GM12892 (cell line): ENCODE data around the gene SDK2.

Experiments
- DNase-seq: peaks from one replicate; pipeline ENCODE4 v3.0.0; 2011; ENCODE audit not compliant: insufficient read length
- FAIRE-seq: peaks from 2 replicates; lab custom pipeline; 2011; peaks lifted over from hg19 to GRCh38; lab: Jason Lieb, UNC
- POLR2A ChIP-seq: IDR thresholded peaks from 2 replicates; pipeline ENCODE4 v1.6.1; 2011; ENCODE audit warnings: low read depth, low read length, control low read depth
- POLR2AphosphoS5 ChIP-seq: IDR thresholded peaks from 2 replicates; pipeline ENCODE4 v1.6.1; 2011; ENCODE audit warnings: low read depth, low read length, control low read depth
- TAF1 ChIP-seq: IDR thresholded peaks from 2 replicates; pipeline ENCODE4 v1.6.1; 2011; ENCODE audit warnings: low read depth, mild to moderate bottlenecking, control low read depth, low read length, borderline replicate concordance

The SDK2 gene

DNA sequence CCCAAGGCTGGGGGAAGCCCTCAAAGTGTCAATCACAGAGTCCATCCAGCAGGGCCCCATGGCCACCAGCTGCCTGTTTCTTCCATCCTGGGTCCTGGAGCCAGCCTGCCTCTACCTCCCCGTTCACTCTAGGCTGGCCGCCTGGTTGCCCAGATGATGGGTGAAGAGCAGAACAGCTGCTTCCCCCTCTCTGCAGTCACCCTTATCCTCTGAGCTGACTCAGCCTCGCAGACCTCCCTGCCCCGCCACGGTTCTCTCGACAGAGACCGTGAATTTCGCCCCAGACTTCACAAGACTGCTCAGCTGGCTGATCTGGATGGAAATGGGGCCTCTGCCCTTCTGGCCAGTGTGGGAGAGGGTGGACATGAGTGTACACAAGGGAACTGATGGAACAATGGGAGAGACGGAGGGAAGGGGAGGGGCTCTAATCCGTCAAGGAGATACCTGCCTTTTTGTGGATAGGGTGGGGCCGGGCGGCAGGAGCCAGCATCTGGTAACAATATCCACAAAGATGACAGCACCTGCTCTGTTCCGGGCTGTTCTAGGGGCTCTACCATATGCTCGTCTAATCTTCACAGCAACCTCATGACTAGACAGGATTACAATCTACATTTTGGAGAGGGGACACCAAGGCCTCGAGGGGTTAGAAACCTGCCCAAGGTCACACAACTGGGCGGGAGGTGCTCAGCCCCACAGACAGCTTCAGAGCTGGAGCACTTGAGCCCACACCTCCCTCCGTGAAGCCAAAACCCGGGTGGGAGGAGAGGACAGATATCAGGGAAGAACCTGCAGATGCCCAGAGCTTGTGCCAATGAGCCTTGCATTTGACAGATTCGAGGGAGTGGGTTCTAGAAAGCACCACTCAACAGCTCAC is 136.0 kb downstream of the SDK2 start:
- no peak for FAIRE-seq
- no peak for DNase-seq
- TF ChIP-seq POLR2A: no peak
- TF ChIP-seq POLR2AphosphoS5: no peak
- TF ChIP-seq TAF1: no peak

DNA sequence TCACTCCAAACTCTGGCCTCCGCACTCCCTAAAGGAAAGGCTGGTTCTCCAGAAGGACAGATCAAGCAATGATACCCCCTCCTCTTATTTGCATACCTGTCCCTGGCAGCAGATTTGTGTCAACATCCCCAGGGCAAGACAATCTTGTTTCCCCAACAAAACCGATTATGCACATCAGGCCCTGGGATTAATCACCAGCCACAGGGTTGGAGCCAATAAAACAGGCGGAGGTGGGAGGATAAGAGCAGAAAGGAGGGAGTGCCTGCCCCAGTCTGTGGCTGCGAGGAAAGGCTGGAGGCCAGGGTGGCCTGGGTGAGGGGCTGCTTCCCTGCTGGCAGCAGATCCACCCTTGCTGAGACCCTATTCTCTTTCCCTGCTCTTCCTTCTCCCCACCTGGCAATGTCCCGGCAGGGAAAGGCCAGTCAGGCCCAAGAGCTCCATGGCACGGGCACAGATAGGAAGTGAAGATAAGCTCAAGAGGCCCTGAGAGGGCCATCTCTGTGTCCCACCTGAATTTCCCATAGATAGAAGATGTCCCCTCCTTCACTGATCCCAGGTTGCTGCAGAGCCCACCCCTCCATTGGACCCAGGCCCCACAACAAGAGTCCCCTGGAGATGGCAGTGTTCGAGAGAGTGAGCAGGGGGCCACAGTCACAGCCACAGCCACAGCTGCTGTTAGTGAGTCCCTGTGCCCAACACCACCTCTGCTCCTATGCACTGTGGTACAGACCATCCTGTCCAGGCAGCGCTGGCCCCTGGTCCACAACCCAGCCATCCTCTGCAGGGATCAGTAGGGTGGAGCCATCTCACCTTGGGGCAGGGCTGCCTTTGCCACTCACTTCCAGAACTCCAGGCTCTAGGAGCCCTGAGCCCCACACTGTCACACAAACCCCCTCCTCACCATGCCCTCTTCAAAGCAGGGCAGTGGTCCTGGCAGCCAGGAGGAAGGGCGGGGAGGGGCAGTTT is 137.5 kb downstream of the SDK2 start:
- no peak for FAIRE-seq
- no peak for DNase-seq

DNA sequence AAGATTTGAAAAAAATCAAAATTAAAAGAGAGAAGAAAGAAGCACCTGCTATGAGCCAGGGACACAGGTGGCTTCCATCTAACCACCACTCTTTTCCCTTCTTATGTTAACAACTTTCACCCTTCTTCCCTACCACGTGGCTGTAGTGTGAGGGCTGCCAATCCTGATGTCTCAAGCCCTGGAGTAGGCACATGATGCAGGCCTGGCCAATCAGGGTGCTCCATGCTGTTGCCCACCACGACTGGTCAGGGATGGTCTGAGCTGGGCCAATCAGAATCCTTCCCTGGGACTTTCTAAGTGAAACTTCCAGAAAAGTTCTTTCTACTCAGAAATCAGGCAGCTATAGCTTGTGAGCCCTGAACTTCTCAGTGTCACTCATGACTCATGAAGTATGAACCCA is 140.7 kb downstream of the SDK2 start:
- FAIRE-seq (no peak), DNase-seq (no peak)
- TF ChIP-seq POLR2AphosphoS5 (no peak), TAF1 (no peak), POLR2A (no peak)

More for the DNA sequence above, 137.5 kb downstream of the SDK2 start:
- no peak for TF ChIP-seq POLR2A
- TF ChIP-seq TAF1: no peak
- no peak for TF ChIP-seq POLR2AphosphoS5

DNA sequence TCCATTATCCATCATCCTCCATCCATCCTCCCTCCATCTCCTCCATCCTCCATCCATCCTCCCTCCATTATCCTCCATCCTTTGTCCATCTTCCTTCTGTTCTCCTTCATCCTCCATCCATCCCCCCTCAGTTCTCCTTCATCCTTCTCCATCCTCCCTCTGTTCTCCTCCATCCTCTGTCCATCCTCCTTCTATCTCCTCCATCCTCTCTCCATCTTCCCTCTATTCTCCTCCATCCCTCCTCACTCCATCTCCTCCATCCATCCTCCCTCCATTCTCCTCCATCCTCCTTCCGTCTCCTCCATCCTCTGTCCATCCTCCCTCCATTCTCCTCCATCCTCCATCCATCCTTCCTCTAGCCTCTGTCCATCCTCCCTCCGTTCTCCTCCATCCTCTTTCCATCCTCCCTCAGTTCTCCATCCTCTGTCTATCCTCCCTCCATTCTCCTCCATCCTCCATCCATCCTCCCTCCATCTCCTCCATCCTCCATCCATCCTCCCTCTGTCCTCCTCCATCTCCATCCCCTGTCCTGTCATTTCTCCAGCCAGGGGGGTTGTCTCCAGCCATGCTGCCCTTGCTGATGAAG is 143.7 kb downstream of the SDK2 start:
- TF ChIP-seq TAF1 (no peak), POLR2AphosphoS5 (no peak), POLR2A (no peak)
- FAIRE-seq (no peak), DNase-seq (no peak)

DNA sequence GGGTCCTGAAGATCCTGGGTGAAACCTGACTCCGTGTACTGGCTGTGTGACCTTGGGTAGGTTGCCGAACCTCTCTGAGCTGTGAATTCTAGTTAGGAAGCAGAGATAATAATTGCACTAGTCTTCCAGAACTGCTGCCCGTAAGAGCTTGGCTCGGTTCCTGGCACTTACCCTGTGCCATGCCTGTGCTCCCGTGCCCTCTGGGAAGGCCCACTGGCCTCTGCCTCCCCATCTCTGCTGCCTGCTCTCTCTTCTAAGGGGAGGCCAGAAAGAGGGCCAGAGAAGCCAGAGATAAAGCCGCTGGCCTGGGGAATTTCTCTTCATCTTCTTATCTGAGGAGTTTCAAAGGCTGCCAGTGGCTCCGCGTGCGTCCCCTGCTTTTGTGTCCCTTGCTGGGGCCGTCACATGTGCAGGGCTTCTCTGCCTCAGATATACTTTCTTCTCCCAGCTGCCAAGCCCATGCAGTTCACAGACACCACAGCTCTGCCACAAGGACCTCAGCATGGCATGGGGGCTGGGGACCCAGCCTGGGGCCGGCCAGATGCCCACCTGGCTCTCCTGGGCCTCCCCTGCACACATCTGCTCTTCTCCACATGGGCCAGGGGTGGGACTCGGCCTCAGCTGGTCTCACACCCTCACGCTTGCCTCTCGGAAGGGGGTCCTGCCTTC is 145.2 kb downstream of the SDK2 start:
- no peak for DNase-seq
- TF ChIP-seq TAF1 (no peak), POLR2AphosphoS5 (no peak), POLR2A (no peak)
- FAIRE-seq: no peak

DNA sequence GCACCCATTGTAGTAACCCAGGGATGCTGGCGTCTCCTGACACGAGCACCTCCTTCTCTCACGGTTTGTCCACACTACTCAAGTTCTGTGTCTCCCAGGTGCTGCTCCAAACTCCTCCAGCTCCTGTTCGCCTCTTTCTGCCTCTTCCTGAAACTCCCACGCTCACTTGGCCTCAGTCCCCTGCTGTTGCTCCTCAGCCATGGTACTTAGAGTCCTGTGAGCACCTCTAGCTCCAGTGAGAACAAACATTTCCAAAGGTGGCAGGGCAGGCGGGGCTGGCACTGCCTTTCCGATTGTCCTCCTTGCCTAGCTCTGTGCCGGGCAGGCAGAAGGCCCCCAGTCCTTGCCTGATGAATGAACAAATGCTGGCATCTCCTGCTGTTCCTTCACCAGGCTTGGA is 146.1 kb downstream of the SDK2 start:
- FAIRE-seq: no peak
- TF ChIP-seq POLR2AphosphoS5: no peak
- no peak for TF ChIP-seq TAF1
- no peak for TF ChIP-seq POLR2A
- no peak for DNase-seq

DNA sequence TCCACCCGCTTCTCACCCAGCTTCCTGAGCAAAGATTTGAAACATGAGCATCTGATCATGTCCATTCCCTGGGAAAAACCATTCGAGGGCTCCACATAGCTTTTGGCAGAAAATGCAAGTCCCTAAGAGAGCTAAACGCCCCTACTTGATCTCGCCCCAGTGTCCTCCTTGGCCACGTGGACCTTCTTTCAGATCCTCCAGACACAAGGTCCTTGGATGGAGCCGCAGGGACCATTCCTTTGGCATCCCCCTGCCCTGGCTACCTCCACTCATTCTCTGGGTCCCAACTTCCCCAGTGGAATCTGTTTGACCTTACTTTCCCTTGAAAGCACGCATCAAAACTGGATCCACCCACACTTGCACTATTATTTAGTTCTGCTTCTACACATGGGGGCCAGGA is 146.5 kb downstream of the SDK2 start:
- DNase-seq (no peak), FAIRE-seq (no peak)
- TF ChIP-seq POLR2AphosphoS5: no peak
- no peak for TF ChIP-seq TAF1
- no peak for TF ChIP-seq POLR2A

DNA sequence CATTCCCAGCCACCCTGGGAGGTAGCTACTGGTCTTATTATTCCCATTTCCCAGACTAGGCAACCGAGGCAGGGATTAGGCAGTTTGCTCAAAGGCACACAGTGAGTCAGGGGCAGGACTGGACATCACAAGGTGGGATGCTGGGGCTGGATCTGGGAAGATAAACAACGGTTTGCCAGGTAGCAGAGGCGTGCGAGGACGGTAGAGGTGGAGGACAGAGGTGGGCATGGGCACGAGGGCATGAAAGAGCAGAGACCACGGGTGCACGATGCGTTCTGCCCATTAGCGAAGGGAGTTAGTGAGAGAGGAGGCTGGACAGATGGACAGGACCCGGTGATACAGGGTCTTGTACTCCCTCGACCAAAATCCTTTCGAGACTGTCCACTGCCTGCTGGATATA is 148.0 kb downstream of the SDK2 start:
- DNase-seq (no peak), FAIRE-seq (no peak)

DNA sequence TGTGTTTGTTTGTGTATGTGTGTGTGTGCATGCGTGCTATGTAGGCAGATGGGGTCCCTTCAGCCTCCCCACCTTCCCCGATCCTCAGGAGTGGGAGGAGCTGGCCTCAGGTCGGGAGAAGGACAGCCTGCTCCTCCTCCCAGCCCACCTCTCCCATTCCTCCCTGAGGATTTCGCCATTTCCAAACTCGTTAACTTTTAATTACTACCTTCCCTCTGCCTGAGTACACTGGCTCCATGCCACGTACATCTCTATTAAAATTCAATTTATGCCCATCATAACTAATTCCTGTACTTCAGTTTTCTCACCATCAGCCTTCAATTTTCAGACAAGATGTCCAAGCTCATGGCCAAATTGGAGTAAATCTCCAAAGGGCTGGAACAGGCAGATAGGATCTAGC is 148.6 kb downstream of the SDK2 start:
- no peak for TF ChIP-seq POLR2AphosphoS5
- no peak for TF ChIP-seq TAF1
- TF ChIP-seq POLR2A: no peak
- DNase-seq (no peak), FAIRE-seq (no peak)

More for the DNA sequence above, 148.0 kb downstream of the SDK2 start:
- TF ChIP-seq POLR2A: no peak
- no peak for TF ChIP-seq TAF1
- TF ChIP-seq POLR2AphosphoS5: no peak

DNA sequence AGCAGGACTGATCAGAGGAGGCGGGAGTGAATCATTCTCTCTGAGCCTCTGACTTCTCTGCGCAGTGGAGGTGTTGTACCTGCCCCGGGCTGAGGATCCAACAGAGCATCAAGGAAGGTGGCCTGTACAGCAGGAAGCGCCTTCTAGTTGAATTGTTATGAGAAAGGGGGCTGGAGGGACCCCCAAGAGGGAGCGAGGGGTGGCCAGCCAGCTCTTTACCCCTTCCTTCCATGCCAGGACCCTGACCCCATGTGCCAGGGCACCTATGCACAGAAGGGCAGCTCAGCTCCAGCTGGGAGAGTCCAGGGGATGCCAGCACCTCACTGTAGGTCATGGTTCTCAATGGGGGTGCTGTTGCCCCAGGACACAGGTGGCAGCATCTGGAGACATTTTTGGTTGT is 149.3 kb downstream of the SDK2 start:
- FAIRE-seq: no peak
- DNase-seq: no peak
- no peak for TF ChIP-seq POLR2A
- TF ChIP-seq TAF1: no peak
- no peak for TF ChIP-seq POLR2AphosphoS5

DNA sequence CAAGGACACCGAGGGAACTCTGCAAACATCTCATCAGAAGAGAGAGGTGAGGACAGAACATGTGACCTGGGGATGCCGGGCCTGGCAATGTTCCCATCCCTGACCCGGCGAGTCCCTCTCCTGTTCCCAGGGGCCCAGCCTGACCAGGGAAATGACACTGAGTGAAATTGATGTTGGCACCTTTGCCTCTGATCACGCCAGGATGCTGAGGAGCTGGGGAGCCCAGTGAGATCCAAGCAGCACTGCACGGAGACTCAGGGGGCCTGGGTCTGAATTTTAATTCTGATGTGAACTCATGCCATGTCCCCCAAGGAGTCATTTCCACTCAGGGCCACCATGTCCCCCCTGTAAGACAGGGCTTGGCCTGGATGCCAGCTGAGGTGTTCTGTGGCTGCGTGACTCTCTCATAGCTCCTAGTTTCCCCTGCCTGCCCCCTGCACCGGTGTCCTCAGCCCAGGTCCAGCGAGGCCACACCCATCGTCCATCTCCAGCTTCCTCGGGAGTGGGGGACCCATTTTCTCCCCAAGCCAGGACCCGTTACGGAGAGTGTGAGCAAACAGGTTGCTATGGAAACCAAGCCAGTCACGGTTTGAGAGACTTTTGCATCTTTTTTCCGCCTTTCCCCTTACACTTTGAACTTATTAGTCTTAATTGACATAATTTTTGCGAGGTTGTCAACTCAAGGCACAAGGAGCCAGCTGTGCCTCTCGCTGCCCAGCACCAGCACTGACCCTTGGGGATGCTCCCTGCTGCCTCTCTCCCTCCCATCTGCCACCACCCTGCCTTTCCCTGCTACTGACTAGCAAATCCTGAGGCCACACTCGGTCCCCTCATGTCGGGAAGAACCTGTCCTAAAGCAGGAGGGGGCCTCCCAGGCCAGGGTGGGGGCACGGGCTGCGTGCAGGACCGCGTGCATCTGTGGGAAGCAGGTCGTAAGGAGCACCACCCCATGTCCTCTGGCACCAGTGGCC is 150.0 kb downstream of the SDK2 start:
- no peak for FAIRE-seq
- TF ChIP-seq POLR2AphosphoS5: no peak
- TF ChIP-seq POLR2A: no peak
- no peak for TF ChIP-seq TAF1
- DNase-seq: no peak
